ENCODE data around the gene UTS2B.
"Not testable (repeated sequence)": the region's sequence is repeated elsewhere in the genome, so short reads cannot be mapped to it uniquely, and the experiment has no call there.

The UTS2B gene

GRCh38 chr3:191320316-191320715 is 10.0 kb downstream of the UTS2B start:
- no peak for DNase-seq

GRCh38 chr3:191316876-191317603 is 13.3 kb downstream of the UTS2B start:
- DNase-seq = no peak

- DNase-seq = no peak
Measured at GRCh38 chr3:191314109-191314728, 16.1 kb downstream of the UTS2B start.

DNA sequence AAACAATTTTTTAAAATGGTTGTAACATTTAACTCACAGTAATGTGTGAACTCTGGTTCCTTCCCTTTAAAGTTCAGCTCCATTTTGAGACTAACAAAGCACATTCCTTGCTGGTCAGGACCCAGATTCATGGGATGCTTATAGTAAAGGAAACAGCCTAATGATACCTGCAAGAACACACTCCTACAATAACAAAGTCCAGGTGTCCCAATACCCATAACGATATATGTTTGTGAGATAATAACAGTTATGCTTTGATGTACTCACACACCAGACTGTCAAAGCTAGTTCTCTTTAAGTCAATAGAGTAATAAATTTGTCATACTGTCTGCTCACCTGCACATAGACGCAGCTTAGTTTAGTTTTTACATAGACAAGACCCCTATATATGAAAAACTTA is 17.0 kb downstream of the UTS2B start:
- DNase-seq = no peak

DNA sequence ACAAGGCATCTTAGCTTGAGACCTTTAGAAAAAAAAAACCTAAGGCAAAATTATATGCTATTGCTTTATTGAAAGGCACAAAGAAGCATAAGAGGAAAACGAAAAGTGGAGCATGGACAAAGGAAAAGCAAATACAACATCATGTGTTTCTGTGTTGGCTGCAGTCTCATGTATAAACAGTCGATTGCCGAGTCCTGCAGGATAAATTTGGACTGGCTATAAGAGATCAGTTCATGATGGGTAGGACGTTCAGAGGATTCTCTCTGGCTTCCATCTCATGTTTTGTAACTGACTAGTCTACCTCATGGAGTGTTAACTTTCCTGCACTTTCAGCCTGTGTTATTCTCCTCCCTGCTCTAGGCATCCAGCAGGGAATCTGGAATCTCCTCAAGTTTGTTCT is 23.0 kb downstream of the UTS2B start:
- no peak for DNase-seq

- no peak for DNase-seq
Measured at GRCh38 chr3:191306428-191306827, 23.9 kb downstream of the UTS2B start.

DNA sequence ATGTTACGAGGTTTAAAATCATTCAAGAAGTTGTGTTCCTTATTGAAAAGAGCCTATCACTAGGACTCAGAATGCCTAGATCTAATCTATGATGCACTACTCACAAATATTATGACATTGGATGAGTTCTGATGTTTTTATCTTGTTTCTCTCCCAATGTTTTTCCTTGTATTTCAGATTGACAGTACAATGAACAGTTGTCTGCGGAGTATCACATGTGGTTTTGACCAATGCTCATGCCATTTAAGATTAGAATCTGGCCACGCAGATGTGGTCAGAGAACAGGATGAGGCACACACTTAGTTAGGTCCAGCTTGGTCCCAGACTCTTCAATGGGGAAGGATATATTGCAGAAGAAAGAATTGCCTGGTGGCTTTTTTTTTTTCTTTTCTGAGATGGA is 26.7 kb downstream of the UTS2B start:
- DNase-seq = no peak

- no peak for DNase-seq
Measured at GRCh38 chr3:191302451-191302850, 27.9 kb downstream of the UTS2B start.

DNA sequence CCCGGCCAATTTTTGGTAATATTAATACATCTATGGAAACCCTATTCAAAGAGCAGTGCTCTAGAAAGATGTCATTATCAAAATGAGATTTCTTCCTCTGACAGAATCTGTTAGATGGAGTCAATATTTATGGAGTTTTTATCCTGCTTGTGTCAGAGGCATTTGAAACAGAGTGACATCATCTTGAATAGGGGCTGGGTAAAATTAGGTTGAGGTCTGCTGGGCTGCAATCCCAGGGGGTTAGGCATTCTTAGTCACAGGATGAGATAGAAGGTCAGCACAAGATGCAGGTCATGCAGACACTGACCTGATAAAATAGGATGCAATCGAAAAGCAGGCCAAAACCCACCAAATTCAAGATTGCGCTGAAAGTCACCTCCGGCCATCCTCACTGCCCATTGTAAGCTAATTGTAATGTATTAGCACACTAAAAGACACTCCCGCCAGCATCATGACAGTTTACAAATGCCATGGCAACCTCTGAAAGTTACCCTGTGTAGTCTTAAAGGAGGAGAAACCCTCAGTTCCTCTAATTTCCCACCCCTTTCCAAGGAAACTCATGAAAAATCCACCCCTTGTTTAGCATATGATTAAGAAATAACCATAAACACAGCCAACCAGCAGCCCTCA is 28.4 kb downstream of the UTS2B start:
- no peak for DNase-seq

- DNase-seq = peak; percentile 19 to 50
Measured at GRCh38 chr3:191301017-191301416, 29.3 kb downstream of the UTS2B start.

DNA sequence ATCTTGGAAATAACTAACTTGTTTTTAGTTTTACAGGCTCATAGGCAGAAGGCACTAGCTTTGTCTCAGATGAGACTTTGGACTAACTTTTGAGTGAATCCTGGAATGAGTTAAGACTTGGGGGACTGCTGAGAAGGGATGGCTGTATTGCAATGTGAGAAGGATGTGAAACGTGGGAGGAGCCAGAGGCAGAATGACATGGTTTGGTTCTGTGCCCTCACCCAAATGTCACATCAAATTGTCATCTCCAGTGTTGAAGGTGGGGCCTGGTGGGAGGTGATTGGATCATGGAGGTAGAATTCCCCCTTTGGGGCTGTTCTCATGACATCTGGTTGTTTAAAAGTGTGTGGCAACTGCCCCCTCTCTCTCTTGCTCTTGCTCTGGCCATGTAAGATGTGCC is 29.9 kb downstream of the UTS2B start:
- DNase-seq = no peak

DNA sequence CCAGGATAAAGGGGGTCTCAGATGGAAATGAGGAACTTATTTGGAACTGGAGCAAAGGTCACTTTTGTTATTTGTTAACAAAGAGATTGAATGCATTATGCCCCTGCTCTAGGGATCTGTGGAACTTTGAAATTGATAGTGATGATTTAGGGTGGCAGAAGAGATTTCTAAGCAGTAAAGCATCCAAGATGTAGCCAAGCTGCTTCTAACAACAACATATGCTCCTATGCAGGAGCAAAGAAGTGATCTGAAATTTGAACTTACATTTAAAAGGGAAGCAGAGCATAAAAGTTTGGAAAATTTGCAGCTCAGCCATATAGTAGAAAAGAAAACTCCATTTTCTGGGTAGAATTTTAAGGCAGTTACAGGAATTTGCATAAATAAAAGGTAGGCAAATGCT is 31.5 kb downstream of the UTS2B start:
- peak in 1 of 2 experiments; percentile 31 for DNase-seq

GRCh38 chr3:191296041-191296541 is 34.2 kb downstream of the UTS2B start:
- DNase-seq = peak in 1 of 2 experiments; percentile 68

DNA sequence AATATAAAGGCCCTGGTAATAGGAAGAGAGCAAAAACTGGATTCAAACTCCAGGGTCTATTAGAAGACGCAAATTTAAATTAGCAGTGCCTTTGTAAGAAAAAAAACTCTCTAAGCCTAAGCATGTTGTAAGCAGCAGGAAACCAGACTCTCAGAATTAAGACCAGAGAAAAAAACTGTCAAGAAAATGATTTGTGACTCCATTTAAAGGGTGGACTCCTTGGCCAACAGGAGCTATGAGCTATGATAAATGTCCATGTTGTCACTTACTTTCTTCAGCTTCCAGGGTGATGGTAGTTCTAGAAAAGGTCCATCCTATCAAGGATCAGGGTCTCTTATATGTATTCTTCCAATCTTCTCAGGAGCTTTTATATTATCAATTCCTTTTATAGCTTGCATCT is 36.0 kb downstream of the UTS2B start:
- DNase-seq = no peak

DNA sequence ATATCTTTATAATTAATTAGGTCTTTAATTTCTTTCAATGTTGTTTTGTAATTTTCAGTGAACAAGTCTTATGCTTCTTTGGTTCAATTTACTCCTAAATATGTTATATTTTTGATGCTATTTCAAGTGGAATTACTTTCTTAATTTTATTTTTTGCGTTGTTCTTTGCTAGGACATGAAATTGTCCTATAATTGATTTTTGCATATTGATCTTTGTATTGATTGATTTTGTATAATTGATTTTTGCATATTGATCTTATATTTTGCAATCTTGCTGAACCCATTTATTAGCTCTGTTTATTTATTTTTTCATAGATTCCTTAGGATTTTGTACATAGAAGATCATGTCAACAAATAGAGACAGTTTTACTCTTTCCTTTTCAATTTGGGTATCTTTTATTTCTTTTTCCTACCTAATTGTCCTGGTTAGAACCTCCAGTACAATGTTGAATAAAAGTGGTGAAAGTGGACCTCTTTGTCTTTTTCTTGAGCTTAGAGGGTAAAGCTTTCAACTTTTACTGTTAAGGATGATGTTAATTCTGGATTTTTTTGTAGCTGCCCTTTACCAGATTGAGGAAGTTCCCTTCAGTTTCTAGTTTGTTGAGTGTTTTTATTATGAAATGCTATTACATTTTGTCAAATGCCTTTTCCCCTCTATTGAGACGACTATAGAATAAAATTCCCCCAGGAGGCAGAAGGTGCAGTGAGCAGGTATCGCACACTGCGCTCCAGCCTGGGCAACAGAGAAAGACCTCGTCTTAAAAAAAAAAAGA is 37.9 kb downstream of the UTS2B start:
- DNase-seq = no peak

DNA sequence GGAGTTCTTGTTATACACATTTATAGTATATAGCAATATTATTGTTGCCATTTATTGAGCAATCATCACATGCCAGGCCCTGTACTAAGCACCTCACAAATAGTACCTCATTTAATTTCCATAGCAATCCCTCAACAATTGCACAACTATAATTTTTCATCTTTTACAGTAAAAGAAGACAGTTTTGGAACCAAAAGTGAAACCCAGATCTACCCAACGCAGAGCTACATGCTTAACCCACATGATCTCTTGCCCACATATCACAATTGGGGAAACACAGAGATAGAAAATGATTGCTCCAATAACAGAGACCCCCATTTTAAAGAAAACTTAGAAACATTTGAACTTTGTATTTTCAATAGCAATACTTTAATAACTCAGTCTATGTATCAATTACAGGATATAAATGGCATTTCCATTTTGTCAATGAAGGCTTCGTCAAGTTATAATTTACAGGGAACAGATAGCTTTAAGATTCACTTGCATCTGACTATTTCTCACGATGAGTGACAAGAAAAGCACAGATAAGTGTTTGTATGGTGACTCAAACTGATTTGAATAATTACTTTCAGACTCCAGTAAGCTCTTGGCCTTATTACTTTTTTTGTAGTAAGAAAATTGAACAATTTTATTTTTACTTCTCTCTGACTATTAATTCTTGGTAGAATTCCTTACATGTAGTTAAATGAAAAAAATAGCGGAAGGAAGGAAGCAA is 39.9 kb downstream of the UTS2B start:
- no peak for DNase-seq

DNA sequence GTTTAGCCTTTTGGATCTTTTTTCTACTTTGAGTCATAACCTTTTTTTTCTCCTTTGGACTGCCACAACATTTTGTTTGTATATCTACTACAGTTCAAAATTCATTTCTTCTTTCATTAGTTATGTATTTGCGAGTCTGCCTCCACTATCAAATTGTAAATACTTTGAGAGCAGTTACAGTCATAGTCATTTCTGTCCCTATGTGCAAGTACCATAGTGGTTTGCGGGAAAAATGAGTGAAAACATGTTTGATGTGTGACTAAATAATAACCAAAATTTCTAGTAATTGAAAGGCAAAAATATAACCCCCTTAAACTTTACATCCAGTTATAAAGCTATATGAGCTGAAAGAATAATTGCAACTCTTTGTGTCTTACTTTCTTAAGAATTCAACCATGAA is 46.9 kb downstream of the UTS2B start:
- no peak for DNase-seq

DNA sequence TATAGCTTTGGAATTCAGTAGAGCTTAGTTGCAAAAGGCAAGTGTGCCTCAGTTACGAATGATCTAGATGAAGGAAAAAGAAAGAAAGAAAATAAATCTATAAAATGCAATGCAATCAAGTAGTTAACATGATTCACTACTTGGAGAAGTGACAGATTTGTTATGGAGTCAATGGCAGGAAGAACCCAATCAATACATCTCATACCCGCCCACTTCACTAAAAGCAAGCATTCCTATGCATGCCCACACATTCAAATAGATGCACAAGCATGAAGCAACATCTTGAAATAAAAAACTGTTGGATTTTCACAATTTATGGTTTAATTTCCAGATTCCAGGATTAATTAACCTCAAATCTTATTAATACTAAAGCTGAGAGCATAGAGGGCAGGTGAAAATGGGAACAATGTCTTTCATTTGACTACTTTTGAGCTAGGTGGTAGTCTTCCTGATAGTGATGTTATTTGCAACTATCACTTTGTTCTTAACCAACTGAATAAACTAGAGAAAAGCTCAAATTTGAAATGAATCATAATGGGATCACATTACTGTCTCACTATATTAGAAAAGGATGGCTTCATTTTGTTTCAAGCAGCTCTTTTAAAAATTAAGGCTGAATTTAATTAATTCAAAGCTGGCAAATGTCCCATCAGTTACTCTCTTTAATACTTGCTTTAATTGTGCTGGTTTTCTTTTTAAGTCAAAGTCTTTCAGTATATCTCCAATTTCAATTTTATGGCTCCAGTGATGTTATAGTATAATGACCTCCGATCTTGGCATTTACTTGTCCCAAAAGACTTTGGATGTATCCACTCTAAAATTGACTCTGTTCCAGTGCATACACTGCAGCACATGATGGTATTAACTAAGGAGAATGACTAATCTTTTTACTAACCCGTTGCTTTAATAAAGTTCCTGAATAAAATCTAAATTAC is 47.8 kb downstream of the UTS2B start:
- no peak for DNase-seq

DNA sequence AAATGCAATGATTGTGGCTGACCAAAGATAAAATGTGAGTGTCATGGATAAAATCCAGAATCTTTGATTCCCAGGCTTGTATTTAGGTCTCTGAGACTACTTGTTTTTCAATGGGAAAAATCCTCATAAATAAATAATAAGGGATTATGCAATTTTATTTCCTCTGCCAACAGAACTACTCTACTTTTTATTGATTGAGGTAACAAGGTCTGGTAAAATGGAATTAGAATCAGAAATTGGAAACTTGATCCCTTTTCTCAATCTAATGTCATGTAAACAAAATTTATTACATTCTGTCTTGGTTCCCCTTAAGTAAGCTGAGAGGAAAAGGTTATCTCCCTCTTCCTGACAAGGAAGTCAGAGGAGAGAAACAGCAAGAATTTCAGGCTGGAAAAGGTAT is 49.4 kb downstream of the UTS2B start:
- no peak for DNase-seq

DNA sequence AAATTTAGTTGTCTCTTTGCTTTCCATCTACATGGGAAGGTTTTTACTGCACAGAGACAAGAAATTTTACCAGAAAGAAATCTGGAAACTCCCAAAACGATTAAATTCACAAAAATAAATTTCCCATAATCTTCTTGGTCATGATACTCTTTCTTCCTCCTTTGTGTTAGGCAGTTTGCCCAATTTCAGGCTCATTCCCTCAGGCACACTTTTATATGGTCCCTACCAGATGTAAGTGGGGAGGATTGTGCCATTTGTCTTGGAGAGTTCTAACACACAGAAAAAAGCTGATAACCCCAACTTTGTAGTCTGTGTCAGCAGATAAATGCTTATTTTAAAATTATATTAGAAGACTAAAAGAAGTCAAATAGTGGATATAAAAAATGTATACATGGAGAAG is 50.2 kb downstream of the UTS2B start:
- no peak for DNase-seq

GRCh38 chr3:191275751-191276150 is 54.6 kb downstream of the UTS2B start:
- DNase-seq = no peak

DNA sequence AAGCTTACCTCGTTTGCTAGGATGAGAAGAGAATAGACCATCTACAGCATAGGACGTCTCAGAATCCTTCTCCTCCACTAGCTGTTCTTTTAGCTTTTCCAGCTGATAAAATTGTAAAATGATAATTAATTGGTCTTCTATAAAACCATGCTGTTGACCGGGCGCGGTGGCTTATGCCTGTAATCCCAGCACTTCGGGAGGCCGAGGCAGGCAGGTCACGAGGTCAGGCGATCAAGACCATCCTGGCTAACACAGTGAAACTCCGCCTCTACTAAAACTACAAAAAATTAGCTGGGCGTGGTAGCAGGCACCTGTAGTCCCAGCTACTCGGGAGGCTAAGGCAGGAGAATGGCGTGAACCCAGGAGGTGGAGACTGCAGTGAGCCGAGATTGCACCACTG is 55.1 kb downstream of the UTS2B start:
- not testable (repeated sequence) for DNase-seq

All from NCI-H526 (cell line).